PC-9 (cell line): ENCODE measurements around the gene MFAP1. TPM values are rescaled to one million over a fixed set of nuclear protein-coding genes. Genes with fewer than 3 reads are reported as not detected.
"Not testable (repeated sequence)": the region's sequence is repeated elsewhere in the genome, so short reads cannot be mapped to it uniquely, and the experiment has no call there.

Experiments used
- BruUV-seq: library from RNA; stranded (reverse); fragments of 400-500 nt; replicated peaks from 2 replicates; lab custom pipeline; 2021; lab: Mats Ljungman, UMichigan
- CTCF ChIA-PET: fragments of 300-600 bp; sonication (Branson Sonifier 250); formaldehyde crosslinking; loops from one replicate; lab custom pipeline; 2022; ENCODE audit warnings: antibody characterized with exemption; lab: Charles Lee
- POLR2A ChIA-PET: fragments of 300-600 bp; sonication (Branson Sonifier 250); formaldehyde crosslinking; loops from one replicate; lab custom pipeline; 2022; ENCODE audit warnings: antibody characterized with exemption; ENCODE audit not compliant: unreplicated experiment; lab: Charles Lee
- DNase-seq, 2 experiments: peaks; one replicate each; pipeline versions ENCODE4 v3.0.0 to v3.0.0-alpha.2; 2015 to 2022; ENCODE audit warnings: mixed read lengths in 1 of 2
- H2AFZ ChIP-seq: fragments of 200-600 bp; sonication (generic); 2 replicates; pipeline ENCODE4 v1.8.1; 2017; ENCODE audit warnings: antibody characterized with exemption
- H3F3A ChIP-seq: fragments of 200-600 bp; sonication (generic); 2 replicates; pipeline ENCODE4 v1.8.1; 2017; ENCODE audit warnings: antibody characterized with exemption, mild to moderate bottlenecking, low read depth; ENCODE audit not compliant: insufficient read depth
- H3K27ac ChIP-seq: fragments of 200-600 bp; sonication (generic); 2 replicates; pipeline ENCODE4 v1.6.1; 2016; ENCODE audit warnings: mixed run types
- H3K27me3 ChIP-seq: fragments of 200-600 bp; sonication (generic); 2 replicates; pipeline ENCODE4 v1.6.1; 2016; ENCODE audit warnings: low read depth, mixed run types; ENCODE audit not compliant: insufficient read depth
- H3K36me3 ChIP-seq: fragments of 200-600 bp; sonication (generic); 2 replicates; pipeline ENCODE4 v1.6.1; 2016; ENCODE audit warnings: low read depth, mixed run types
- H3K4me1 ChIP-seq: fragments of 200-600 bp; sonication (generic); replicated peaks from 2 replicates; pipeline ENCODE4 v1.6.1; 2016; ENCODE audit warnings: mixed run types; ENCODE audit not compliant: insufficient read depth
- H3K4me2 ChIP-seq: fragments of 200-600 bp; sonication (generic); 2 replicates; pipeline ENCODE4 v1.6.1; 2017; ENCODE audit warnings: mixed run types
- H3K4me3 ChIP-seq: fragments of 200-600 bp; sonication (generic); 2 replicates; pipeline ENCODE4 v1.6.1; 2016; ENCODE audit warnings: mixed run types
- H3K79me2 ChIP-seq: fragments of 200-600 bp; sonication (generic); 2 replicates; pipeline ENCODE4 v1.6.1; 2017; ENCODE audit warnings: low read depth, mixed run types
- H3K9me2 ChIP-seq: fragments of 200-600 bp; sonication (generic); 2 replicates; pipeline ENCODE4 v1.8.1; 2017; ENCODE audit warnings: mild to moderate bottlenecking; ENCODE audit not compliant: insufficient read depth
- H3K9me3 ChIP-seq: fragments of 200-600 bp; sonication (generic); 2 replicates; pipeline ENCODE4 v1.8.1; 2016; ENCODE audit warnings: low read depth; ENCODE audit not compliant: insufficient read depth
- H4K20me1 ChIP-seq: fragments of 200-600 bp; sonication (generic); 2 replicates; pipeline ENCODE4 v1.8.1; 2017; ENCODE audit not compliant: insufficient read depth
- EZH2 ChIP-seq: fragments of 200-600 bp; sonication (generic); IDR thresholded peaks from 2 replicates; pipeline ENCODE4 v1.8.0; 2017; ENCODE audit warnings: antibody characterized with exemption, low read depth
- intact Hi-C: fragments of 100-400 bp; cut with micrococcal nuclease; formaldehyde crosslinking; loops from one replicate; pipeline ENCODE4 v1.10.0; 2022; ENCODE audit not compliant: unreplicated experiment
- total RNA-seq: library from RNA; stranded (reverse); gene quantifications from 2 replicates; pipeline ENCODE4 v1.2.3, GENCODE V29; 2021
- TF ChIP-seq, protein P1 (sequence below): fragments of 200-600 bp; sonication (generic); conservative IDR thresholded peaks from 2 replicates; pipeline ENCODE4 v1.6.1; 2017; ENCODE audit warnings: mixed run types, antibody characterized with exemption, mild to moderate bottlenecking, moderate library complexity

MFAP1 gene
- total RNA-seq, 1 experiment from 2014 or later = 26.3 TPM

DNA sequence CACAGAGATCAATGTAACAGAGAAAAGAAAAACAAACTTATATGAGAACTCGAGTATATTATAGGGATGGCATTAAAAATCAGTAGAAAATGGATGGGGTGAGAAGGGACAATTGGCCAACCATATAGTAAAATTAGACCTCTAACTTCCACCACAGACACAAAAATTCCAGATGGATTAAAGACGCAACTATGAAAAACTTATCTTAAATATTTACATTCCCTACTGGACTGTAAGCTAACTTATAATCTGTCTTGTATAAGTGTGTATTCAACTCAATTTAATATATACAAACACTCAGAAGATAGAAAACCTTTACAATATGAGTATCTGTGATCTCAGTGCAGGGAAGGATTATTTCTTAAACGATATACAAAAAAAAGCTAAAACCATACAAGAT, 3.0 kb downstream of the MFAP1 start:
- Histone ChIP-seq H3K36me3 (no peaks in the 10 kb centered on the region), H3K4me2 (no peak overlapping the region), H3K9me2 (no peaks in the 10 kb centered on the region), H3K9me3 (no peaks in the 10 kb centered on the region), H3K27ac (no peak overlapping the region), H2AFZ (no peak overlapping the region), H3K27me3 (no peaks in the 10 kb centered on the region), H3K4me3 (no peak overlapping the region), H3K79me2 (peaks cover 47% of the 10 kb centered on the region), H3F3A (no peaks in the 10 kb centered on the region; the same call in 1 of the 2 replicates), H4K20me1 (no peaks in the 10 kb centered on the region), H3K4me1 (peaks cover 17% of the 10 kb centered on the region)
- no TSS peak for BruUV-seq
- ChIA-PET CTCF (no interaction called here), POLR2A (interaction anchor here (0.7 kb wide), 1 partner anchor 27 kb away, joined by 26 read pairs; no protein-coding TSS in a partner anchor)
- DNase-seq = no peak
- no peak for TF ChIP-seq EZH2
- TF ChIP-seq, protein P1, sequence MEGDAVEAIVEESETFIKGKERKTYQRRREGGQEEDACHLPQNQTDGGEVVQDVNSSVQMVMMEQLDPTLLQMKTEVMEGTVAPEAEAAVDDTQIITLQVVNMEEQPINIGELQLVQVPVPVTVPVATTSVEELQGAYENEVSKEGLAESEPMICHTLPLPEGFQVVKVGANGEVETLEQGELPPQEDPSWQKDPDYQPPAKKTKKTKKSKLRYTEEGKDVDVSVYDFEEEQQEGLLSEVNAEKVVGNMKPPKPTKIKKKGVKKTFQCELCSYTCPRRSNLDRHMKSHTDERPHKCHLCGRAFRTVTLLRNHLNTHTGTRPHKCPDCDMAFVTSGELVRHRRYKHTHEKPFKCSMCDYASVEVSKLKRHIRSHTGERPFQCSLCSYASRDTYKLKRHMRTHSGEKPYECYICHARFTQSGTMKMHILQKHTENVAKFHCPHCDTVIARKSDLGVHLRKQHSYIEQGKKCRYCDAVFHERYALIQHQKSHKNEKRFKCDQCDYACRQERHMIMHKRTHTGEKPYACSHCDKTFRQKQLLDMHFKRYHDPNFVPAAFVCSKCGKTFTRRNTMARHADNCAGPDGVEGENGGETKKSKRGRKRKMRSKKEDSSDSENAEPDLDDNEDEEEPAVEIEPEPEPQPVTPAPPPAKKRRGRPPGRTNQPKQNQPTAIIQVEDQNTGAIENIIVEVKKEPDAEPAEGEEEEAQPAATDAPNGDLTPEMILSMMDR = no peak
- intact Hi-C loops = loop anchor here (10.0 kb wide), 1 partner anchor 47 kb away; the partner anchor contains the start of gene ELL3

DNA sequence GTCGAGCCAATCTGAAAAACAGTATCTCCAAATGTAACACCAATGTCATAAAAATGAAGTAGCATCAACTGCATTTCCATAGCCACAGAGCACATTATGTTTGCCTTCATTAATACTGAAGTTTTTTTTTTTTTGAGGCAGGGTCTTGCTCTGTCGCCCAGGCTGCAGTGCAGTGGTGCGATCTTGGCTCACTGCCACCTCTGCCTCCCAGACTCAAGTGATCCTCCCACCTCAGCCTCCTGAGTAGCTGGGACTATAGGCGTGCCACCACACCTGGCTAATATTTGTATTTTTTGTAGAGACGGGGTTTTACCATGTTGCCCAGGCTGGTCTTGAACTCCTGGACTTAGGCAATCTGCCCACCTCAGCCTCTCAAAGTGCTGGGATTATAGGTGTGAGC, 9.4 kb downstream of the MFAP1 start:
- H3K9me3 ChIP-seq, H3K27me3 ChIP-seq, H3K9me2 ChIP-seq, H4K20me1 ChIP-seq, DNase-seq, BruUV-seq, H3K79me2 ChIP-seq, H2AFZ ChIP-seq, H3K4me3 ChIP-seq, H3K4me2 ChIP-seq, CTCF ChIA-PET, intact Hi-C loops, H3F3A ChIP-seq, H3K27ac ChIP-seq, H3K4me1 ChIP-seq: not testable (repeated sequence)
- peaks cover 16% of the 10 kb centered on the region; the same call in 1 of the 2 replicates for H3K36me3 ChIP-seq
- POLR2A ChIA-PET = interaction anchor here (0.6 kb wide), 1 partner anchor 8 kb away, joined by 3 read pairs; no protein-coding TSS in a partner anchor

DNA sequence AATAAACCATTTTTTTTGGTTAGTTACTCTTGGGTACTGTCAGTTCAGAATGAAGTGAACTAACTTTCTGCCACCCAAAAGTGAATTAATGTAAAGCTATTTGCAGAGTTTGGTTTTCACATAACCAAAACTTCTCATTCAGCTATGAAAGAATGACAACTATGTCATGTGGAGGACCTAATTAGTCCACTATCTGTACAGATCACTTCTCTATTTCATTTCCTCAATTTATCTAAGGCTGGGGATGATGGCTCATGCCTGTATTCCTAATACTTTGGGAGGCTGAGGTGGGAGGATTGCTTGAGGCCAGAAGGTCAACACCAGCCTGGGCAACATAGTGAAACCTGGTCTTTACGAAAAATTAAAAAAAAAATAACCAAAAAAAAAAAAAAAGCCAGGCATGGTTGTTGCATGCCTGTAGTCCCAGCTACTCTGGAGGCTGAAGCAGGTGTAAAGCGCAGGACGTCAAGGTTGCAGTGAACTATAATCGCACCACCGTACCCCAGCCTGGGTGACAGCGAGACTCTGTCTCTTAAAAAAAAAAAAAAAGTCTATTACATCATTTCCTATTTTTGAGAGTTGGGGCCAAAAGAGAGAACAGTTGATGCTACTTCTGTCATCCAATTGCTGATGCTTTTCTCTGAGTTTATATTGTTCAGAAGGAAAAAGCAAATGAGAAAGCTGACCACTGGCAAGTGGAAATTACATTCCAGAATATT, 15.4 kb downstream of the MFAP1 start:
- ChIA-PET CTCF (no interaction called here), POLR2A (interaction anchor here (0.6 kb wide), 1 partner anchor 16 kb away, joined by 3 read pairs; the partner anchor contains the start of gene MFAP1)
- Histone ChIP-seq H3K27me3 (no peaks in the 10 kb centered on the region), H3K9me2 (no peaks in the 10 kb centered on the region), H2AFZ (no peak overlapping the region), H3F3A (no peaks in the 10 kb centered on the region; the same call in 1 of the 2 replicates), H3K4me1 (no peaks in the 10 kb centered on the region), H4K20me1 (no peaks in the 10 kb centered on the region), H3K9me3 (no peaks in the 10 kb centered on the region), H3K27ac (no peak overlapping the region), H3K36me3 (peaks cover 11% of the 10 kb centered on the region; the same call in 1 of the 2 replicates), H3K79me2 (no peaks in the 10 kb centered on the region), H3K4me3 (no peak overlapping the region), H3K4me2 (no peak overlapping the region)
- TF ChIP-seq EZH2 = no peak
- TF ChIP-seq, protein P1 = no peak
- no TSS peak for BruUV-seq
- intact Hi-C loops = no loop called here
- no peak for DNase-seq
